Right lung (tissue), 5 donors: ENCODE data around the gene SHANK3. TPM values are rescaled to one million over a fixed set of nuclear protein-coding genes. Genes with fewer than 3 reads are reported as not detected.

ENCODE experiments used
- DNase-seq, 2 donors: peaks; one replicate each; pipeline ENCODE4 v3.0.0-alpha.2; 2013
- polyA plus RNA-seq, 5 donors: library from polyadenylated mRNA; unstranded; fragments of 120-200 nt; gene quantifications; one replicate each; pipeline versions ENCODE4 v1.2.1 to v1.2.3, GENCODE V29; 2013; ENCODE audit warnings: inconsistent platforms in 1 of 5, low replicate concordance in 1 of 5; ENCODE audit not compliant: insufficient read length in 5 of 5, insufficient read depth in 1 of 5

Gene SHANK3
- polyA plus RNA-seq, 5 donors: 14.0 to 35.7 (median 22.7) TPM

DNA sequence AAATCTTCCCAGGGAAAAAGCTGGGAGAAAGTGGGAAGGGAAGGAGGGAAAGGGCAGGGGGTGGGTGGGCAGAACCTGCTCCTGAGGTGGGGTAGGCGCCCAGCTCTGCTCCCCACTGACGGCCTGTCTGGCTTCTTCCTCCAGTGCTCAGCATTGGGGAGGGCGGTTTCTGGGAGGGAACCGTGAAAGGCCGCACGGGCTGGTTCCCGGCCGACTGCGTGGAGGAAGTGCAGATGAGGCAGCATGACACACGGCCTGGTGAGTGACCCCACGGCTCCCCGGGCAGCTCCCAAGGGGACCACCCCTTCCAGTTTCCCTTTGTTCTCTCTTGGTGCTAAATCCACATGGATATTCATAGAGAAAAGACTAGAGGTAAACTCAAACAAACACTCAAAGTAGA lies 25.9 kb downstream of the SHANK3 start:
- no peak for DNase-seq

DNA sequence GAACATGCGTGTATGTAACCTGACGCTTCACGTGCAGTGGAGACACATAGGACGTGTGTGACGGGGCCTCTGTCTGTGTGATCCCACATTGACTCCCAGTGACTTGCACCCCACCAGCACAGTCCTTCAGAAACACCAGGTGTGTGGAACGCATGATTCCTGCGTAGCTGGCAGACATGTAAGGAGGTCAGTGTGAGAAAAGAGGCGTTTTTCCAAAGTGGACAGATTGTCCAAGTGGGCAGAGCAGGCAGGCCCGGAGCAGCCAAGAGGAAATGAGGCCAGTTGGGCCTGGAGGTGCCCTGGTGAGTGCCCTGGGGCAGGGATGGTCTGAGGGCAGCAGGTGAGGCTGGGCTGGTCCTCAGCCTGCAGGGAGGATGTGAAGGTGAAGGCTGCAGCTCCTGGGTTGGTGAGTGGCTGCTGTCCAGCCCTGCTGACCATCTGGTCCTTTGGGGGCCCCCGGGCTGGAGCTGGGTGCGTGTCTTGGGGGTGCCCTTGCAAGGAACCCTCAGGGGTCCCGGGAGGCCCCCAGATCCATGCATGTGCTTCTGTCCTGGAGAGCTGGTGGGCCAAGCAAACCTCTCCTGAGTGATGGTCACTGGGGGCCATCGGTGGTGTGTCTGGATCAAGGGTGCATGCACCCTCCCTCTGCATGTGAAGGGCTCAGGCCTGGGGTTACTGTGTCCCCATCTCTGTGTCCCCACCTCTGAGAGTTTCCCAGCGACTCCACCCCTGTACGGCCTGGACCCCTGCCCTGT lies 26.6 kb downstream of the SHANK3 start:
- DNase-seq: no peak

DNA sequence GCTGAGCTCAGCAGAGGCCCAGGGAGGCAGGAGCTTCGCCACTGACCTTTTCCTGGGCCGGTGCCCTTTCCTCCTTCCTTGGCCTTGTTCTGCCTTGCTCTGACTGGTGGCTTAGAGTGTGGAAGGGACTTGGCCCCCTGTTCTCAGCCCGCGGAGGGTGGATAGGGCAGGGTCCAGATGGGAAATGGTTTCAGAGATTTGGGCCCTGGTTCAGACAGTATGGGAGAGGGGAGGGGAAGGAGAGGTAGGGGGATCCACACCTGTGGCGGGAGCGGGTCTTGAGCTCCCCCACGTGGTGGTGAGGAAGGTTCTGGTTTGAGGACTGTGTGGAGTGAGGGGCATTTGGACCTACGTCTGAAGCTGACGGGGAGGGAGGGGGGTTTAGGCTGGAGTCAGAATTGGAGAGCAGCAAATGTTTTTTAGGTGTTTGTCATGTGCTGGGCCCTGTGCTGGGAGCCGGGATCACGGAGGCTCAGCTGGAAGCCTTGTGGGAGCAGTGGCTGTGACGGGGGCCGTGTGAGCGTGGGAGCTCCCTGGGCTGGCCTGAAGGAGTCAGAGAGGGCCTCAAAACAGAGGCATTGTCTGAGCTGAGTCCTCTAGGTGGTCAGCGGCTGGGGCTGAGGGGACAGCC lies 27.2 kb downstream of the SHANK3 start:
- DNase-seq: no peak

DNA sequence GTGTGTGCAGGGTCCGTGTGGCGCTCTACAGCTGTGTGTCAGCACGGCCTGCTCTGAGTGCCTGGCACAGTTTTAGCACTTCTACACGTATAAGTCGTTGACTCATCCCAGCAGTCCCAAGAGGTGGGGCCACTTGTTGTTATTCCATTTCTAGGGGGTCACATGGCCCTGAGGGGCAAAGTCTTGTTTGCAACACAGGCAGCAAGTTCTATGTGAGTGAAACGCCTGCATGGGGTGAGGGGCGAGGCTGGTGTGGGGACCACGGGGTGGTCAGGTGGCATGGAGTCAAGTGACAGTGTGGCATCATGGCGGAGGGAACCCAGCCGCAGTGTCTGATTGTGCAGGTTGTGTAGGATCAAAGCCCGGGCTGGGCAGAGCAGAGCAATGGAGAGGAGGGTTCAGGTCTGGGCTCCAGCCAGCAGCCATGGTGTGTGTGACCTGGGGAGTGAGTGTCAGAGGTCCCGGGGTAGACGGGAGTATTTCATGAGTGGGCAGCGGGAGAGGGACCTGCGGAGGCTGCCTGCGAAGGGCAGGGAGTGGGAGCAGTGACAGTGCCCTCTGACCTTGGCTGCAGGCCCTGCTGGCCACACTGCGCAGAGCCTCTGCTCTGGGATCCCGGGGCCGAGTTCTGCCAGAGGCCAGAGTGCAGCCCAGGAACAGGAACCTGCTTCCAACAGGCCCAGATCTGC lies 27.9 kb downstream of the SHANK3 start:
- no peak for DNase-seq

DNA sequence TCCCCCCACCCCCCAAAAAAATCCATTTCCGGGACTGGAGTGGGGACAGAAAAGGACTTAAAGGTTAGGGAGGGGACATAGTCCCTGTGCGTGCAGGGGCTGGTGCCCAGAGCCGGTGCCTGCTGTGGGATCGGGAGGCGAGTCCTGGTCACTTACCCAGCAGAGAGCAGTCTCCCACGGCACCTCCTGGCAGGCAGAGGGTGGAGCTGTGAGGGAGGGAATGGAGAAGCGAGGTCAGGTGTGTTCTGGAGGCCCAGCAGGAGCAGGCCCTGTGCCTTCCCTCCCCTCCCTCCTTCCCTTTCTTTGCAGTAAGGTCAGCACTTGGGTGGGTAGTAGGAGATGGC lies 28.4 kb downstream of the SHANK3 start:
- DNase-seq: no peak

DNA sequence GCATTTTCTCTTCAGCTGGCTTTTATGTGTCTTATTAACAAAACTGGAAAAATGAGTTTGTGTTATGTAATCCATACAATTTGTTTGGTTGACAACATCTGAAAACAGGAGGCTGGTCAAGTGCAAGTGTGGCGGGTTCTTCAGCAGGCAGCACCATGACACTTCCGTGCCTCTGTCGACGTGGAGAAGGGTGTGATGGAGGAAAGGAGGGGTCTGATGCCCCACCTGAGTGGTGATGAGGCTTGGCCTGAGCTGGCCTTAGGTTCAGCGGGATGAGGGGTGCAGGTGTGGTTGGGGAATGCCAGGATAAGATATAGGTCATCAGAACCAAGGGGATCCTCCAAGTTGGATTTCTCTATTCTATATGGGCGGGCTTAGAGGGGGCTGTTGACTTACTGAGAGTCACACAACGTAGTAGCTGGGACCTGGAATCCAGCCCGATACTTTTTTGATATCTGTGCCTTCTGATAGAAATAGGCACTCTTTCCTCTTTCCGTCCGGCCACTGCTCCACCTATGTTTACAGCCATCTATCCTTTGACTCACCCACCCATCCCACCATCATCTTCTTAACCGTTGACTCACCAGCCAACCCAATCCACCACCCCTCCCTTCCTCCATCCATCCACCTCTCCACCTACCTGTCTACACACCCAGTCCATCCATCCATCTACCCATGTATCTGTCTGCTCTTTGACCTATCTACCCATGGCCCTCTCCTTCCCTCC lies 29.0 kb downstream of the SHANK3 start:
- no peak for DNase-seq

DNA sequence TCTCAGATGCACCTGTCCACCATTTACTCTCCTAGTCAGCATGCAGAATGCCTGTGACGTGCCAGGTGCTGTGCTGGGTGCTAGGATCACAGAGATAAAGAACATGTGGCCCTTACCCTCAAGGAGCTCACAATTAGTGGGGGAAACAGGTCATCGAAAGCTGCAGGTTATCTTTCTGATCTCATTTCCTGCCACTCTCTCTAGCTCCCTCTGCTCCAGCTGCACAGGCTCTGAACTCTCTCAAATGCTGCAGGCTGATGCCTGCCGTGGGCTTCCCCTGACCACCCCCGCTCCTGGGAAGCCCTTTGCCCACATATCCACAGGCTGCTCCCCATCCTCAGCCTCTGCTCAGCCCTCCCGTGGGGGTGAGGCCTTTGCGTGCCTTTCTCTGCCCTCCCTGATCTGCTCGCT lies 29.6 kb downstream of the SHANK3 start:
- DNase-seq: no peak

DNA sequence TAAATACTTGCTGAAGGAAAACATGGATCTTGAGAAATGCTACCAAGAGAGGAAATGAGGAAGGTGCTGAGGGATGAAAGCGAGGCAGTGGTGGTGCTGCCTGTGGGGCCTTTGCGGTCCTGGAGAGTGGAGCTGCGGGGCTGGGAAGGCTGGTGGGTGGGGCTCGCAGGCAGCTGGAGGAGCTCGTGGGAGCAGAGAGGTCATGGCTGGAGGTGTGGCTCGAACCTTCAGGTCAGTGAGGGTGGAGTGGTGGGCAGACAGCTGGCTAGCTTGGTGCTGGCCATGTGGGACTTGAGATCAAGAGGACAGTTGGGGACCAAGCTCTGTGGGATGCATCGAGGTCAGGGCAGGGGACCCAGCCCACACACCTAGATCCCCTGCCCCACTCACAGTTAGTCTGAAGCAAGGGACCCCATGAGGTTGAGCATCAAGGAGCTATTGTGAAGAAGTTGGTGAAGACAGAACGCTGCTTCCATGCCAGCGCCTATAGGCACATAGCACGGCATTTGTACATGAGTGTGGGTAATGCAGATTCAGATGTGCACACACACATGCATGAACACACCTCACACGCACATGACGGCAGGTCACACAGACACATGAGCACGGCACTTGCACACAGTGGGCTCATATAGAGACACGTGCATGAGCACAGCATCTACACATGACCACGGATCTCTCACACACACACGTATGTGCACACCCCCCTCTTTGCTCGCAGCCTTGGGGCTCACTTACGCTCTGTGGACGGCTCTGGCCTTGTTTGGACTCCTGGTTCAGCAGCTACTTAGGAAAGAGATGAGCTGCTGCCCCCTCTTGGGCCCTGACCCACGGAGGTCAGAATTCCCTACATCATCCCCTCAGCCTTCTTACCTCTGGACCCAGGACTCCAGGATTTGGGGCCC lies 30.4 kb downstream of the SHANK3 start:
- no peak for DNase-seq

DNA sequence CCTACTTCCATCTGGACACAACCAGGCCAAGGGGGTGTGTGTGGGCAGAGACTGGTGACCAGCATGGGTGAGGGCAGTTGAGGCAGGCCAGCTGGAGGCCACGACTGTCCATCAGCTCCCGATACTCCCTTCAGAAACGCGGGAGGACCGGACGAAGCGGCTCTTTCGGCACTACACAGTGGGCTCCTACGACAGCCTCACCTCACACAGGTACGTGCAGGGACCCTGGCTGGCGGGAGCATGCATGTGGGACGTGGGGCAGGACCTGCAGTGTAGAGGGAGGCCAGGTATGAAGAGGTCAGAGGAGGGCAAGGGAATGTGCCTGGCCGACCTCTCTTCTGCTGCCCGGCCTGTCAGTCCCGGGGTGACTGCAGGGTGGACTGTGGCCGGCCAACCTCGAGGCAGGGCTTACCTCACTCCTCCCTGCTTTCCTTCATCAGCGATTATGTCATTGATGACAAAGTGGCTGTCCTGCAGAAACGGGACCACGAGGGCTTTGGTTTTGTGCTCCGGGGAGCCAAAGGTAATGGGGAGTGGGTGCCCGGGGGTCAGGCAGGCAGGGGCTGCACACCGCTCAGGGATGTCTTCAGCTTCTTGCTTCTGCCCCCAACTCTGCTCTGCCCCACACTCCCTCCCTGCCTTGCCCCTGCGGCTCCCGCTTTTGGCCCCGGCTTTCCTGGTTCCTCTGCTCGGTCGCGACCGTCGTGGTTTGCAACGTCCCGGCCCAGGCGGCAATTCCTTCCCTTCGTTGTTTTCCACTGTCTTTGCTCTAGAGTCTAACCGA lies 31.3 kb downstream of the SHANK3 start:
- DNase-seq: no peak

DNA sequence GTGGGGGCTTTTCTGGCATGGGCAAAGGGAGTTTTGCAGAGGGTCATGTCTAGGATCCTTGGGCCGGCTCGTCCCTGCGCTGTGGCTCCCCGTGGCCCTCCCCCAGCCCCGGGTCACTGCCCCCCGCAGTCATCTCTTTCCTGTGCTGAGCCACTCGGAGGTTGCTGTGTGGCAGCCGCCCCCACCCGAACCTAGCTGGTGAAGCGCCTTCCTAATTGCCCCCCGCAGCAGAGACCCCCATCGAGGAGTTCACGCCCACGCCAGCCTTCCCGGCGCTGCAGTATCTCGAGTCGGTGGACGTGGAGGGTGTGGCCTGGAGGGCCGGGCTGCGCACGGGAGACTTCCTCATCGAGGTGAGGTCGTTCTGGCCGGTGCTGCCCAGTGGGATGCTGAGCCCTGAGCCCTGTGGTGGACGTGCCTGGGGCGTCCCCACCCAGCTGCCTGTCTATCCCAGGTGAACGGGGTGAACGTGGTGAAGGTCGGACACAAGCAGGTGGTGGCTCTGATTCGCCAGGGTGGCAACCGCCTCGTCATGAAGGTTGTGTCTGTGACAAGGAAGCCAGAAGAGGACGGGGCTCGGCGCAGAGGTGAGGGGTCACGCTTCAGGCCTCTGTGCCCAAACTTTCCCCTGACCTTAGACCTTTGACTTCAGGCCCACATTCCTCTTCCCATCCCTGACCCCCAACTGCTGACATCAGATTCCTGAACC lies 32.0 kb downstream of the SHANK3 start:
- no peak for DNase-seq

DNA sequence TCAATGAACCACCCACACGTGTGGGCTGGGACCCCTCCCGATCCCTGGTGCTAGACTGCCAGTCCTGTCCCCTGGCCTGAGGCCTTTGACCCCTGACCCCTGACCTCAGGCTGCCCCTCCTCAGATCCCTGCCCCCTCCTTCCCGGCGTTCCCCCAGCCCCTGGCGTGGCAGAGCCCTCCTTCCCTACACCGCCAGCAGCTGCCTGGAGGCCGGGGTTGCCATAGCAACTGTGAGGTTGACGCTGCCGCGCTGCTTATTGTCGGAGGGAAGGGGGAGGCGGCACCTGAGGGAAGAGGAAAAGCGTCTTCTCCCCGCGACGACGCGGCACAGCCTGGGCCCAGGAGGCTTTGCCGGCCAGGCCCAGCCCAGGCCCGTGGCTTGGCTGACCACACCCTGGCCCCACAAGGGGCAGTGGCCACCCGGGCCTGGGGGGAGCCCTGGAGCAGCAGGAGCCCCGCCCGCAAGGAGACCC lies 32.6 kb downstream of the SHANK3 start:
- peak; percentile 66 to 68 for DNase-seq

DNA sequence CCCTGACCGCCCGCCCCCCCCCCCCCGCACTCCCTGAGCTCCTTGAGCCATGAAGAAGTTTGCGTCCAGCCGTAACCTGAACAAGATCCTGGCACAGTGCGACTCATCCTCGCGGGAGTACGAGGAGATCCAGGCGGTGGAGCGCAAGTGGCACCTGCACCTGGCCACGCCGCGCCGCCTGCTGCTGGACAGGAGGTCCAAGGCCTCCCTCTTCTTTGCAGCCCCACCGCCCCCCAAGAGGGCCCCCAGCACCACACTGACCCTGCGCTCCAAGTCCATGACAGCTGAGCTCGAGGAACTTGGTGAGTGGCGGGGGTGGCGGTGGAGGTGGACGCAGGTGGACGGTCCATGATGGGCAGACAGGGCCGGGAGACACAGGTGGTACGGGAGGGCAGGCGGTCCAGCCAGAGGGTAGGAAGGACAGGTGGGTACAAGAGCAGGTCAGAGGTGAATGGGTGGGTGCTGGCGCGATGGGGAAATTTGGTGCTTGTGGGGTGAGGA lies 33.3 kb downstream of the SHANK3 start:
- DNase-seq: no peak

DNA sequence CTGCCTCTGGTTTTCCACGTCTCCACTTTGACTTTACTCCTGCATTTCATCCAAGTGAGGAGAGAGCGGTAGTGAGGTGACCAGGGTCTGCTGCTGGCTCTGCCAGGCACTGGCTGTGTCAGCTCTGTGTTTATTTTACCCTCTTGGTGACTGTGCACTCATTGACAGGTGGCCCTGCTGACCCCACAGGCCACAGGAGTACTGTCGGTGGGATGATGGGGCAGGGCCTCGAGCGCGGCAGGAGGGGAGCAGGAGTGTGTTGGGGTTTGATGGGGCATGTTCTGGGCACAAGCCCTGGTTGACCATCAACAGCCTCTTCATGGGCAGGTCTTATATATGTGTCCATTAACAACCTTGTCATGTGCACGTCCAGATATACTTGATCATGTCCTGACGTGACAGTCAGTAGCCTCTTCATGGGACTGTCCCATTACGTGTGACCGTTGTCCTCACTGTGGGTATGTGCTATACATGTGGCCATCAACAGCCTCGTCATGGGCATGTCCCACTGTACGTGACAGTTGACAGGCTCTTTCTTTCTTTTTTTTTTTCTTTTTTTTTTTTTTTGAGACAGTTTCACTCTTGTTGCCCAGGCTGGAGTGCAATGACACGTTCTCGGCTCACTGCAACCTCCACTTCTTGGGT lies 34.0 kb downstream of the SHANK3 start:
- DNase-seq: no peak

DNA sequence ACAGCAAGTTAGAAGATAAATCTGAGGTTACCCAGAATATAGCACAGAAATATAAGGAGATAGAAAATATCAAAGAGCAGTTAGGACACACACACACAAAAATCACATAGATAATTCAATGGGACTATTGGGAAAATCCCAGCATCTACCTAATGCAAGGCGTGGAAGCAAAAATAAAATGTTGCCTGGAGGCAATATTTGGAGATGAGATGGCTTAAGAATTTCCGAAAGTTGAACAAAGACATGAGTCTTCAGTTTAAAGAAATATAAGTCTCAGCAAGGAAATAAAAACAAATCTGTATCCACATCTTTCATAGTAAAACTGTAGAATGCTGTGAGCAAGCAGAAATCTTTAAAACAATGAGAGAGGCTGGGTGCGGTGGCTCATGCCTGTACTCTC lies 35.9 kb downstream of the SHANK3 start:
- no peak for DNase-seq

DNA sequence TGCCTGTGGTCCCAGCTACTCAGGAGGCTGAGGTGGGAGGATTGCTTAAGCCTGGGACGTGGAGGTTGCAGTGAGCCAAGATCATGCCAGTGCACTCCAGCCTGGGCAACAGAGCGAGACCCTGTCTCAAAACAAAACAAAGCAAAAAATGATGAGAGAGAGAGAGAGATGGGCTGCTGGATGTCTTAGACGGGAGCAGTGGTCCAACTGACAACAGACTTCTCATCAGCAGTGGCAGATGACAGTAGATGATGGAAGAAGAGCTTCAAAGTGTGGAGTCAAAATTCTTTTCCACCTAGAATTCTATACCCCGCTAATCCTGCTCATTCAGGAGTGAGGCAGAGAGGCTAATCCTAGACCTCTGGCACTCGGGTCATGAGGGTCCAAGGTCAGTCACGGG lies 36.4 kb downstream of the SHANK3 start:
- no peak for DNase-seq

DNA sequence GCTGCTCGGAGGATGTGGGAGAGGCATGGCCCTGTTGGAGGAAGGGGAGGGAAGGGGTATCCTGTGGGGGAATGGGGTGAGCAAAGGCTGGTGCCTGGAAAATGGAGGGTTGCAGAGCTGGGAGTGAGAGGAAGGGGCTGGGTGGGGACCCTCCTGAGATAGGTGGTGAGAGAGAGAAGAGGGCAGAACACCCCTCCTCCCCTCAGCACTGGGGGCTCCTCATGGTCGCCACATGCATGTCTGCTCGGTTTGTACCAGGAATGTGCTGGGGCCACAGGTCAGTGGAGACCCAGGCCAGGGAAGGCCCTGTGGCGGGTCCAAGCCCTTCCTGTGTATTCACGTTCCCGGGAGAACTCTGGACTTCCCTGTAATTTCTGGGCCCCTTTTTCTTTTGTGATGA lies 37.6 kb downstream of the SHANK3 start:
- DNase-seq: no peak

DNA sequence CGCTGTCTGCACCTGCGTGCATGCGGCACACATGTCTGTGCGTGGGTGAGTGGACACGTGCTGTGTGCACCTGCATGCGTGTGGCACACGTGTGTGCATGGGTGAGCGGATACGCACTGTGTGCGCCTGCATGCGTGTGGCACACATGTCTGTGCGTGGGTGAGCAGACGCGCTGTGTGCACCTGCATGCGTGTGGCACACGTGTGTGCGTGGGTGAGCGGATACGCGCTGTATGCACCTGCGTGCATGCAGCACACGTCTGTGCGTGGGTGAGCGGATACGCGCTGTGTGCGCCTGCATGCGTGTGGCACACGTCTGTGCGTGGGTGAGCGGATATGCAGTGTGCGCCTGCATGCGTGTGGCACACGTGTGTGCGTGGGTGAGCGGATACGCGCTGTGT lies 38.3 kb downstream of the SHANK3 start:
- no peak for DNase-seq

DNA sequence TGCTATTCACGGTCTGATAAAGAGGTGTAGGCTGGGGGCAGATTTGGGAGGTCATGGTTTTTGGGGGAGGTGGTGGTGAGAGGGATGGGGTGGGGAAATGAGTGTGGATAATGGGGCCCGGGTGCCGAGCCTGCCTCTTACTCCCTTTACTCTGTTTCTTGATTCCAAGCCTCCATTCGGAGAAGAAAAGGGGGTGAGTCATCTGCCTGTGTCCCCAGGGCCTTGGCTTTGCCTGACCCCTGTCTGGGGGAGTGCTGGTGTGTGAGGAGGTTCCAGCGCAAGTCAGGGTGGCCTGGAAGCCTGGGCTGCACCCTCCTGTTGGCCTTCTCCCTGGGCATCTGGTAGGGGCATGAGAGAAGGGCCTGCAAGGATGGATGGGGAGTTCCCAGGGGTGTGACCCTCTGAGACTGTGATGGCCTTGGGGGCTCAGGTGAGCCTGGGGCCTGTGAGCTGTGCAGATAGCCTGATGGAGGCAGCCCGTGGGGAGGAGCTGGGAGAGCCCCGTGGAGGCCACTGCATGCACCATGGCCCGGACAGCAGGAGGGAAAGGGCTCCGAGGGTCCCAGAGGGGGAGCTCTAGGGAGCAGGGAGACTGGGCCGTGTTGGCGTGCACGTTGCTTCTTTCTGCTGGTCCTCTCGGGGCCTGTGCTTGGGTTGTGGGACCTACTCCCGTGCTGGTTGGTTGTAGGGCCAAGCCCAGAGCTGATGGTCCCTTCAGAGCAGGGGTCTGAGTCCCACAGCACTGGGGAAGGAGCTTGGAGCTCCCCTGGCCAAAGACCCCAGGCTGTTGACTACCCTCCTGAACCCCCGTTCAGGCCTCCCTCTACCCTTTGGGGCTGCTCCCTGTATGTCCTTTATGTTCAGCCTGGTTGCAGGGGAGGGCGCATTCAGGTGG lies 39.1 kb downstream of the SHANK3 start:
- no peak for DNase-seq
